Caco-2 (cell line): ENCODE data around the gene USP24. TPM values are rescaled to one million over a fixed set of nuclear protein-coding genes. Genes with fewer than 3 reads are reported as not detected.

Source experiments
- BruUV-seq: library from RNA; stranded (reverse); fragments of 400-500 nt; replicated peaks from 2 replicates; lab custom pipeline; 2021; lab: Mats Ljungman, UMichigan
- CTCF ChIA-PET: fragments of 300-600 bp; sonication (Branson Sonifier 250); formaldehyde crosslinking; loops from one replicate; lab custom pipeline; 2022; ENCODE audit warnings: antibody characterized with exemption; lab: Charles Lee
- POLR2A ChIA-PET: fragments of 300-600 bp; sonication (Branson Sonifier 250); formaldehyde crosslinking; loops from one replicate; lab custom pipeline; 2022; ENCODE audit warnings: antibody characterized with exemption; lab: Charles Lee
- DNase-seq, 2 experiments: peaks; one replicate each; pipeline versions ENCODE4 v3.0.0 to v3.0.0-alpha.2; 2020 to 2022
- H3K27me3 ChIP-seq: replicated peaks from 2 replicates; pipeline ENCODE4 v1.6.0; 2011; ENCODE audit warnings: low read length; ENCODE audit not compliant: control insufficient read depth, insufficient read depth
- H3K36me3 ChIP-seq: 2 replicates; pipeline ENCODE4 v1.5.1; 2011; ENCODE audit warnings: low read length; ENCODE audit not compliant: control insufficient read depth, insufficient read depth
- H3K4me1 ChIP-seq: fragments of 250-450 bp; sonication (Bioruptor Pico); 2 replicates; pipeline ENCODE4 v1.5.1; 2020; ENCODE audit warnings: mild to moderate bottlenecking
- H3K4me3 ChIP-seq: 2 replicates; pipeline ENCODE4 v1.5.1; 2011; ENCODE audit warnings: low read depth, mild to moderate bottlenecking, control low read depth, low read length
- H3K9me3 ChIP-seq: fragments of 250-450 bp; sonication (Bioruptor Pico); 2 replicates; pipeline ENCODE4 v1.5.1; 2020; ENCODE audit warnings: mild to moderate bottlenecking, moderate library complexity
- H3K27ac Mint-ChIP-seq: one replicate; pipeline ENCODE4 v1.8.0; 2022; ENCODE audit warnings: mixed read lengths; ENCODE audit not compliant: unreplicated experiment
- H3K27me3 Mint-ChIP-seq: one replicate; pipeline ENCODE4 v1.8.0; 2022; ENCODE audit warnings: mixed read lengths; ENCODE audit not compliant: insufficient read depth, unreplicated experiment
- H3K36me3 Mint-ChIP-seq: one replicate; pipeline ENCODE4 v1.8.0; 2022; ENCODE audit warnings: mild to moderate bottlenecking, mixed read lengths; ENCODE audit not compliant: insufficient read depth, unreplicated experiment
- H3K4me1 Mint-ChIP-seq: one replicate; pipeline ENCODE4 v1.8.0; 2022; ENCODE audit warnings: low read depth, mixed read lengths; ENCODE audit not compliant: unreplicated experiment
- H3K4me3 Mint-ChIP-seq: one replicate; pipeline ENCODE4 v1.8.0; 2022; ENCODE audit warnings: mild to moderate bottlenecking, moderate library complexity, mixed read lengths; ENCODE audit not compliant: unreplicated experiment
- H3K9me3 Mint-ChIP-seq: one replicate; pipeline ENCODE4 v1.8.0; 2022; ENCODE audit warnings: mixed read lengths; ENCODE audit not compliant: unreplicated experiment
- CTCF ChIP-seq, 2 experiments: fragments of 200-600 bp in 1 of 2; IDR thresholded peaks; 1 replicate in 1 of 2; 2 replicates in 1 of 2; pipeline versions ENCODE4 v1.5.1 to v1.8.0; 2011 to 2022; ENCODE audit warnings: antibody characterized with exemption in 1 of 2, control low read depth in 1 of 2, inconsistent platforms in 1 of 2, low read depth in 1 of 2, low read length in 1 of 2, mild to moderate bottlenecking in 1 of 2, moderate library complexity in 1 of 2; ENCODE audit not compliant: insufficient read depth in 1 of 2, severe bottlenecking in 1 of 2, unreplicated experiment in 1 of 2
- intact Hi-C: fragments of 100-400 bp; cut with micrococcal nuclease; formaldehyde crosslinking; loops from one replicate; pipeline ENCODE4 v1.10.0; 2022; ENCODE audit not compliant: unreplicated experiment
- total RNA-seq: library from RNA; stranded (reverse); gene quantifications from 2 replicates; pipeline ENCODE4 v1.2.3, GENCODE V29; 2022

USP24 gene
- total RNA-seq, 1 experiment from 2014 or later, result 34.7 TPM

- intact Hi-C loops, result no loop called here
Measured at GRCh38 chr1:55038974-55039341, 176.2 kb downstream of the USP24 start.

GRCh38 chr1:55038552-55038838 lies 176.7 kb downstream of the USP24 start:
- peak overlapping the region; percentile 72 for H3K27ac Mint-ChIP-seq
- H3K4me3 ChIP-seq, result no peak overlapping the region; the same call in 1 of the 2 replicates
- ChIA-PET CTCF (interaction anchor here (1.1 kb wide), 1 partner anchor 16 kb away, joined by 4 read pairs; no protein-coding TSS in a partner anchor), POLR2A (interaction anchor here (0.7 kb wide), 1 partner anchor 16 kb away, joined by 3 read pairs; no protein-coding TSS in a partner anchor)
- TF ChIP-seq CTCF (IDR thresholded peaks at IDR 0.05; ENCODE audit: insufficient read depth in 1 of 2, low read depth in 1 of 2, low read length in 1 of 2, severe bottlenecking in 1 of 2, unreplicated experiment in 1 of 2), result no peak
- intact Hi-C loops, result no loop called here
- no TSS peak for BruUV-seq
- H3K27me3 Mint-ChIP-seq, result no peaks in the 10 kb centered on the region
- H3K9me3 Mint-ChIP-seq, result no peaks in the 10 kb centered on the region
- H3K4me3 Mint-ChIP-seq, result peak overlapping the region; percentile 95
- H3K4me1 Mint-ChIP-seq, result peaks cover 15% of the 10 kb centered on the region
- H3K4me1 ChIP-seq, result peaks cover 9% of the 10 kb centered on the region
- no peaks in the 10 kb centered on the region for H3K36me3 ChIP-seq
- peaks cover 12% of the 10 kb centered on the region for H3K36me3 Mint-ChIP-seq
- no peak for DNase-seq
- H3K9me3 ChIP-seq, result no peaks in the 10 kb centered on the region
- no peaks in the 10 kb centered on the region for H3K27me3 ChIP-seq

More at GRCh38 chr1:55038974-55039341, 176.2 kb downstream of the USP24 start:
- Histone ChIP-seq H3K9me3 (no peaks in the 10 kb centered on the region), H3K4me3 (peak overlapping the region; percentile 96), H3K27me3 (no peaks in the 10 kb centered on the region), H3K36me3 (peaks cover 1% of the 10 kb centered on the region; the same call in 1 of the 2 replicates), H3K4me1 (peaks cover 9% of the 10 kb centered on the region)
- peak overlapping the region; percentile 72 for H3K27ac Mint-ChIP-seq
- DNase-seq, result no peak
- no TSS peak for BruUV-seq
- H3K4me1 Mint-ChIP-seq, result peaks cover 13% of the 10 kb centered on the region
- no peaks in the 10 kb centered on the region for H3K9me3 Mint-ChIP-seq
- POLR2A ChIA-PET, result interaction anchor here (0.7 kb wide), 1 partner anchor 17 kb away, joined by 3 read pairs; no protein-coding TSS in a partner anchor
- peaks cover 12% of the 10 kb centered on the region for H3K36me3 Mint-ChIP-seq
- no peak for TF ChIP-seq CTCF (IDR thresholded peaks at IDR 0.05; ENCODE audit: insufficient read depth in 1 of 2, low read depth in 1 of 2, low read length in 1 of 2, severe bottlenecking in 1 of 2, unreplicated experiment in 1 of 2)
- H3K27me3 Mint-ChIP-seq, result no peaks in the 10 kb centered on the region
- peak overlapping the region; percentile 95 for H3K4me3 Mint-ChIP-seq
- CTCF ChIA-PET, result interaction anchor here (1.1 kb wide), 1 partner anchor 17 kb away, joined by 4 read pairs; no protein-coding TSS in a partner anchor

GRCh38 chr1:55037733-55038551 lies 177.2 kb downstream of the USP24 start:
- H3K27ac Mint-ChIP-seq, result peak overlapping the region; percentile 72
- no peak for TF ChIP-seq CTCF (IDR thresholded peaks at IDR 0.05; ENCODE audit: insufficient read depth in 1 of 2, low read depth in 1 of 2, low read length in 1 of 2, severe bottlenecking in 1 of 2, unreplicated experiment in 1 of 2)
- DNase-seq, result no peak
- POLR2A ChIA-PET, result interaction anchor here (0.7 kb wide), 1 partner anchor 16 kb away, joined by 3 read pairs; no protein-coding TSS in a partner anchor
- peaks cover 21% of the 10 kb centered on the region for H3K4me1 Mint-ChIP-seq
- no TSS peak for BruUV-seq
- intact Hi-C loops, result no loop called here
- no peak overlapping the region for H3K4me3 Mint-ChIP-seq
- Histone ChIP-seq H3K27me3 (no peaks in the 10 kb centered on the region), H3K36me3 (no peaks in the 10 kb centered on the region), H3K4me3 (no peak overlapping the region), H3K4me1 (peaks cover 9% of the 10 kb centered on the region), H3K9me3 (no peaks in the 10 kb centered on the region)
- CTCF ChIA-PET, result interaction anchor here (1.1 kb wide), 1 partner anchor 16 kb away, joined by 4 read pairs; no protein-coding TSS in a partner anchor
- H3K36me3 Mint-ChIP-seq, result peaks cover 12% of the 10 kb centered on the region
- no peaks in the 10 kb centered on the region for H3K9me3 Mint-ChIP-seq
- no peaks in the 10 kb centered on the region for H3K27me3 Mint-ChIP-seq
